Suppressor macrophage treated with lipopolysaccharide for 4 hours (primary cell): ENCODE data around the gene PAGE4.
A peak's percentile ranks its signal among the peaks of the same experiment; 100 is the strongest.

Experiments used
- DNase-seq: peaks from one replicate; pipeline ENCODE4 v3.0.0-alpha.2; 2020

The PAGE4 gene

GRCh38 chrX:49829016-49829415, at the start of gene PAGE4:
TSS of gene PAGE4 (plus strand) at chrX:49829303. CDS start at chrX:49830429, 1,126 bp downstream.
- DNase-seq = no peak

DNA sequence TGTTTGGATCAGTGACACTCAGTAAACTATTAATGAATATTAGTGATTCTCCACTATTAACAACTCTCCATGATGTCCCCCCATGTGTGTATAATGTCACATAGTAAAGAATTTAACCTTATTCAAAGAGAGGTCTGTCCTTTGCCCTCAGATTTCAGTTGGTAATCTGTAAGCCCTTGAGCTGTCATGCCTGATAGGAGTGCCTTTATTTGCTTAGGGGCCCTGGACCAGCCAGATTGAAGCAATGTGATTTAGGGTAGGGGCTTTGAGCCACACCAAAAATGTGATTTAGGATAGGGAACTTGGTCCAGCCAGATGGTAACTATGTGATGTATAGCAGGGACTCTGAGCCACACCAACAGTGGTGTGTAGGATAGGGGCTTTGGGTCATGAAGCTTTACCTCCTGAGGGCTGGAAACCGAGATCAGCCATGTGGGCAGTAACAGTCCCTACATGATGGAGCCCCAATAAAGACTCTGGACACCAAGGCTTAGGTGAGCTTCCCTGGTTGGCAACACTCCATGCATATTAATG, 44.3 kb upstream of the PAGE4 start:
- DNase-seq = no peak

- no peak for DNase-seq
Observed at GRCh38 chrX:49792376-49792775, 36.7 kb upstream of the PAGE4 start.

GRCh38 chrX:49793686-49794085, 35.4 kb upstream of the PAGE4 start:
- DNase-seq = no peak

- no peak for DNase-seq
Observed at GRCh38 chrX:49799828-49800227, 29.3 kb upstream of the PAGE4 start.

DNA sequence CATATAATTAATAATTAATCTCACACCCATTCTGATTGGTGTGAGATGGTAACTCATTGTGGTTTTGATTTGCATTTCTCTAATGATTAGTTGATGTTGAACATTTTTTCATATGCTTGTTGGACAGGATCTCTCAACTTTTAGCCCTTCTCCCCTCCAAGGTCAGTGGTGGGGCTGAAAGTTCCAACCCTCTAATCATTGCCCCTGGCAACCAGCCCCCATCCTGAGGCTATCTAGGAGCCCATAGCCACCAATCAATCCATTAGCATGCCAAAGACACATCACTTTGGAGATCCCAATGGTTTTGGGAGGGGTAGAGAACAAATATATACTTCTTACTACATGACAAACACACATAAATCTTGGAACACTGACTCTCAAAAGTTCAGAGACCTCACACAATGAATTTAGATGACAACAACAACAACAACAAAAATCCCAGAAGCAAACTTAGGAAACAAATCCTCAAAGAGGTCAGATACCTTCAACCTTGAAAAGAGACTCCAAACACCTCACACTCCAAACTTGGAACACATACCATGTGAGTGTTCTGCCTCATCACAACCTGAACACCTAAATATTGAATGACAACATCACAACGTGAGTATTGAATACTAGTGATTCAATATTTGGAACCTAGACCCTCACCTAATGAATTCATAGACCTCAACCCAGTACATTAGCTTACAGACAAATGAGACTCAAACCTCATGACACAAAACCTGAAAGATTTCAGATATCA, 19.0 kb upstream of the PAGE4 start:
- no peak for DNase-seq

GRCh38 chrX:49812177-49812576, 16.9 kb upstream of the PAGE4 start:
- no peak for DNase-seq

GRCh38 chrX:49816435-49816834, 12.7 kb upstream of the PAGE4 start:
- DNase-seq = no peak

DNA sequence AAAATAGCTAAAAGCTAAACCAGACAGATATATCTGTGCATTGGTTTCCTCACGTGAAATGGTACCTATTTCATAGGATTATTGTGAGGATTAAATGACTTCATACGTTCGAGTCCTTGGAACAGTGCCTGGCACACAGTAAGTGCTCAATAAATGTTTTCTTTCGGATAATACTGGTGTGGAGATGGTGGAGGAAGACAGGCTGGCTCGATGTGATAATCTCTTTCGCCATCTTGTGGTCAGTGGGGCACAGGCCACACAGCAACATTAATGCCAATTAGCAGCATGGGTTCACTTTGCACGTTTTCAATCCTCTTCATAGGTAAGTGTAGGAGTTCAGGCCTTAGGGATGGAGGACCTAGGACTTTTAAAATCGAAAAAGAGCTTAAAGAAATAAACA, 9.3 kb downstream of the PAGE4 start:
- peak; percentile 28 for DNase-seq

DNA sequence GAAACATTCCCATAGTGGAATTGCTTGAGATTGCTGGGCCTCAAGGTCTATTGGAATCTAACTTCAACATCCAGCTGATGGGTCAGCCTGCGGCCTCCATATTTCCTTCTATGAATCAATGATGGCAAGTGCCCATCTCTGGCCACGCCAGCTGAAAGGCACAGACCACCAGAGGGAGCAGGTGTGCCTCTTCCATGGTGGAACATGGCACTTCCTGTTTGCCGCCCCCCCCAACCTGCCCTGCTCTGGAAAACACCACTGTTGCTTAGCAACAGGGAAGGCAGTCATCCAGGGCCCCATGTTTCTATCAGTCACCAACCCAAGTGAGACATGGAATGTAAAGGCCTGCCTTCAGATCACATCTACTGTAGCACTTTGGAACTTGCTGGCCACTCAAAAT, 11.6 kb downstream of the PAGE4 start:
- peak; percentile 21 for DNase-seq

- no peak for DNase-seq
Observed at GRCh38 chrX:49842621-49843020, 13.5 kb downstream of the PAGE4 start.

DNA sequence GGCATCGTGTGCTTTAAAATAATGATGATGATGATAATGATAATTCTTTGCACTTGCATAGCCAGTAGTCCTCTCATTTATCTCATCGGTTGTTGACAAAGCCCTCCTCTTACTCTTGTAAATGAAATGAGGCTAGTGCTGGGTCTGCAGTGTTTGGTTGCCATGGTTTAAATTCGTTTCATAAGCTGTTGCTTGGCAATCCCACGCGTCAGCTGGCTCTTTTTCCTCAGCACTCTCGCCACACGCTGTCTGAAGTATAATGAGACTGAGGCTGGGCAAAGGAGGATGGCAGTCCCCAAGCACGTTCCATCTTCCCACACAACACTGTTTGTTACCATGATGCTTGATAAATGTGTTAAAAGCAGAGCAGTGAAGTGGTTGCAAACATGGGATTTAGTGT, 15.5 kb downstream of the PAGE4 start:
- no peak for DNase-seq

- DNase-seq = no peak
Observed at GRCh38 chrX:49845701-49846403, 16.7 kb downstream of the PAGE4 start.

DNA sequence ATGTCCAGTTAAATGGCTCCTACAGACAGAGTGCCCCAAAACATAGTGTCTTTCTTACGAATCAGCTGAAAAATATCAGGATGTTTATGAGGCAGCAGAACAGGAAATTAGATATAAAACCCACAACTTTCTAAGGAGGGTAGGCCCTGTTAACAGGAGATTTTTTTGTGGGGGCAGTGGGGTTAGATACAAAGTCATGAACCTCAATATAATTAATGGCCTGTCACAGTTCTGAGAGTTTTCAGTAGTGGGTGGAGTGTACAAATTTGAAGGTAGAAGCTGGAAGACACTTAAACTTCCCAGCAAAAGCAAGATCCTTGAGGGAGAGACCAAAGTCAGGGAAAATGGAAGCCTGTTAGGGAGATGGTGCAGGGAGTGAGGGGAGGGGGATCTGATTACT, 17.4 kb downstream of the PAGE4 start:
- no peak for DNase-seq

DNA sequence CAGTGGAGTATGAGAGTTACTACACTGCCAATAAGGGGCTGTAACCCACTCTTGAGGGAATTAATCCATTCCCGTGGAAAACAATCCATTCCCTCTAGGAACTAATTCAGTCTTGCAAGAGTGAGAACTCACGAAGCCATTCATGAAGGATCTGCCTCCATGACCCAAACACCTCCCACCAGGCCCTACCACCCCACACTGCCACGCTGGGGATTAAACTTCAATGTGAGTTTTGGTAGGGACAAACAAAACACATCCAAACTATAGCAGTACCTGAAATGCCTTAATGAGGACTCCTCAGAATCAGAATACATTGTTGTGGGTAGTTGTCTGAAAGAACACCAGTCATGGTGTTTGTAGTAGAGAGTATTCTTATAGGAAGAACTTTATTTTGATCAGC, 19.2 kb downstream of the PAGE4 start:
- DNase-seq = no peak

DNA sequence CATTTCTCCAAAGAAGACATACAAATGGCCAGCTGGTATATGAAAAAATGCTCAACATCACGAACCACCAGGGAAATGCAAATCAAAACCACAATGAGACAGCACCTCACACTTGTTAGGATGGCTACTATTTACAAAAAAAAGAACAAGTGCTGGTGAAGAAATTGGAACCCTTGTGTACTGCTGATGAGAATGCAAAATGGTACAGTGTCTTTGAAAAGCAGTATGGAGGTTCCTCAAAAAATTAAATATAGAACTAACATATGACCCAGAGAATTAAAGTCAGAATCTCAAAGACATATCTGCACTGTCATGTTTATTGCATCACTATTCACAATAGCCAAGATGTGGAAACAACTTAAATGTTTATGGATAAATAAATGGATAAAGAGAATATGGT, 20.9 kb downstream of the PAGE4 start:
- peak; percentile 5 for DNase-seq

- no peak for DNase-seq
Observed at GRCh38 chrX:49853661-49854060, 24.6 kb downstream of the PAGE4 start.

GRCh38 chrX:49856819-49857218, 27.7 kb downstream of the PAGE4 start:
- no peak for DNase-seq

DNA sequence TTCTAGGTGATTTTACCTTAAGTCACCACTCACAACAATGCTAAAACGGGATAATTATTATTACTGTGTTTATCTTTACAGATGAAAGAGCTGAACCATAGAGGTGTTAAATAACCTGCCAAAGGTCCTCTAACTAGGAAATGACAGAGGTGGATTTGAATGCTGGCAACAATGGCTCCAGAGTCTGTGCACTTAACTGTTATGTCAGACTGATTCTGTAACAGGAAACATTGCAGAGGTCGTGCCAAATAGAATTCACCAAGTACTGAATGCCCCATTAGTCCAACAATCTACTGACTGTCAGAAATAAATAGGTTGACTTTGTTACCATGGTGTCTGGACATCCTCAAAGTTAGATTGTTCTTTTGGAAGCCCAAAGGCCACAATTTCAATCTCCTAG, 29.2 kb downstream of the PAGE4 start:
- DNase-seq = no peak

DNA sequence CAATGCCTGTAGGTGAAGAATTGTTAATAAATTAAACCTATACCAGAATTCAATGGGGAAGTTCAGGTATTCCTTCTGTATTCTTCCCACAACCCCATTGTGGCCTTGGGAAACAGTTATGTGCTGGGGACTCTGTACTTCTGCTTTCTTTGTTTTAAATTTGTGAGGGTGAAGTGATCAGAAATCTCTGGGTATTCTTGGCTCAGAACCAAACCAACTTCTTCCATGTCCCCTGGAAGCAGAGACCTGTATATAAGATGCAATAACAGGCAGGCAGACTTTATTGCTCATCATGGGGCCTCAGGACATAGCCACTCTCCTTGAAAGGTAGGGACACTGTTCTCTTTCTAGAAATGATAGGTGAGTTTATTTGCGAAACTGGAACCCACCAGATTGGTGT, 30.4 kb downstream of the PAGE4 start:
- DNase-seq = no peak

DNA sequence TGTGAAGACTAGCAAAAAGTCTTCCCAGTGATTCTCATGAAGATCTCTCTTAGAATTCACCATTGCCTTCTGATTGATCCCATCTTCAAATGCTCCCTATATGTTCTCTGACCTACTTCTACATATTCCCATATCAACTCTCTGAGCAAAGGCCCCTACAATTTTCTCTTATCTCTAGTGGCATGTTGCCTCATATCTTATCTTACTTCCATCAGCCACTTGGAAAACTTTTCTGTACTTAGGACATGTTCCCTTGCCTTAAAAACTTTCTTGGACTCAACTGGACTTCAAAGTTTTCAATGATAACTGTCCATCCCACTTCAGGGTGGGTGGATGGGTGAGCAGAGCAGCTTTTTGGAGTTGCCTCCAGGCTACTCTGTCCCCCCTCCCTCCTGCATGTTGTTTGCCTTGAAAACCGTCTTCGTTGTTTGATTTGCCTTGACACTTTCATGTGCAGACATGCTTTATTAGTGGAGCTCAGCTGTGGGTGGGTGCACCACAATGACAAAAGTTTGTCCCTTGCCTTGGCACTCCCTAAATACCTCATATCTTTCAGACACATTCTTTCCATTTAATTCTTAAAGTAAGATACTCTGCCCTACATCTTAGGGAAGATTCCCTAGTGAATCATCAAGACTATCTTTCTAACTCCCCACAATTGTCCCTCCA, 31.9 kb downstream of the PAGE4 start:
- no peak for DNase-seq

GRCh38 chrX:49862093-49862492, 33.0 kb downstream of the PAGE4 start:
- no peak for DNase-seq

- DNase-seq = no peak
Observed at GRCh38 chrX:49868739-49869138, 39.6 kb downstream of the PAGE4 start.

- DNase-seq = peak; percentile 17
Observed at GRCh38 chrX:49876750-49877149, 47.6 kb downstream of the PAGE4 start.
